ENCODE data around the gene NDUFA12. TPM values are rescaled to one million over a fixed set of nuclear protein-coding genes. Genes with fewer than 3 reads are reported as not detected.

Gene NDUFA12
- total RNA-seq, 1 donor from 2014 or later: 55.8 TPM

DNA sequence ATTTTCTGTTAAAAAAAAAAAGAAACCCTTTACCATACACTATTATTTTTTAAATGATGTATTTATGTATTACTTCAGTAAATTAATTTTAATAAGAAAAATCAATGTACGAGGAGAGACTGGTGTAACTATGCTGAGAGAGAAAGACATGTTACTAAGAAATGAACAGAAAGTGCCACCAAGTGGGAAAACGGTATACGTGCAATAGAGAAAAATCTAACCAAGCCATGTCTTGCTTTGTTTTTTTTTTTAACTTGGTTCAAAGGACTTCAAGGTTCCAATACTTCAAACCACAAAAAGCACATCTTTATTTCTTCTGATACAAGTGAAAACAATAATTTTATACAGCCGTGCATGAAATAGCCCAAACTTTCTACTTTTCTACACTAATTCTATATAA lies 22.9 kb downstream of the NDUFA12 start:
- DNase-seq: no peak

GRCh38 chr12:94979941-94980340 lies 23.6 kb downstream of the NDUFA12 start:
- no peak for DNase-seq

DNA sequence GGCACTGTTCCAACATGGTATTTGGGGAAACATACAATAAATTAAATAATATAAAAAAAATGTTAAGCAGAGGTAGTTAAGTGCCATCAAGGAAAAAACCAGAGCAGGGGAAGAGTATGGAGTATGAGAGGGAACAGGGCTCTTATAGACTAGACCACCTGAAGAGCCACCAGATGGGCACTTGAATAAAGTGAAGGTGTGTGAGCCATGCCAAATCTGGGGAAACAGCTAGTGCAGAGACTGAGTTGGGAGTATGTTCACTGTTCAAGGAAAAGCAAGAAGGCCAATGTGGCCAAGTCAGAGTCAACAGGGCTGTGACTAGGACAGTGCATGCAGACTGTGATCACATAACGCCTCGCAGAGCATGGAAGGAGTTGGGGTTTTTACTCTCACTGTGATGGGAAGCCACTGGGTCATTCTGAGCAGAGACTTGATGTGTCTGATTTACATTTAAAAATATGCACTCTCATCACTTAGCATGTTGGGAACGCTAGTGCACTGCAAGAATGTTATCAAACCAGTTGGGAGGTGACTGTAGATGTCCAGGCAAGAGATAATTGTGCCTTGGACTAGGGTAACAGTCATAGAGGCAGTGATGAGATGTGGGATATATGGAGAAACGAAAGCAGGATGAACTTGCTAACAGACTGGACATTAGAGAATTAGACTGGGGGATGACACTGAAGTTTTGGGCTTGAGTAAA lies 25.6 kb downstream of the NDUFA12 start:
- no peak for DNase-seq

GRCh38 chr12:94973221-94973620 lies 30.3 kb downstream of the NDUFA12 start:
- DNase-seq: no peak

- DNase-seq: no peak
These were observed 30.7 kb downstream of the NDUFA12 start for GRCh38 chr12:94972795-94973194.

DNA sequence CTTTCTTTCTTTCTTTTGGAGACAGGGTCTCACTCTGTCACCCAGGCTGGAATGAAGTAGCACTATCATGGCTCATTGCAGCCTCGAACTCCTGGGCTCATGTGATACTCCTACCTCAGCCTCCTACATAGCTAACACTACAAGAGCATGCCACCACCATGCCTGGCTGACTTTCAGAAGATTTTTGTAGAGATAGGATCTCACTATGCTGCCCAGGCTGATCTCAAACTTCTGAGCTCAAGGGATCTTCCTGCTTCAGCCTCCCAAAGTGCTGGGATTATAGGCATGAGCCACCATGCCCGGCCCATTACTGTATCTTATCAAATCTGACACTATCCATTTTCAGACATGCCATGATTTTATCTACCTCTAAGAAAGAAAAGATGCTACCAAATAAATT lies 31.6 kb downstream of the NDUFA12 start:
- DNase-seq: no peak

DNA sequence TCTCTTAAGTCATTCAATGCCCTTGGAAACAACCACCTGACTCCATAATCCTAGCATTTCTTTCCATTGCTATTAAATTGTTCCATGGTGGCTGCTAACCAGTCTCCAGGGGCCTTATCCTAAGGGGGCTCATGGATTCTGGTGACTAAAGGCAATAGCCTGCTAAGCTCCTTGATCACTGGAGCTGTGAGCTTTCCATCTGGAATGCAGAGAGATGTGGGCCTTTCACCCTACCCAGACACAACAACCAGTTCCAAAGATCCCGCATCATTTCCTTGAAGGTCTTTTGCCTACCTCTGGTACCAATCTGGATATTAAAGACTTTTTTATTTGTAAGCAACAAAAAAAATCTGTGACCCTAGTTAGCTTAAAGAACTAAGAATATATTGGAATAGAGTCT lies 32.9 kb downstream of the NDUFA12 start:
- no peak for DNase-seq

GRCh38 chr12:94969424-94969823 lies 34.1 kb downstream of the NDUFA12 start:
- no peak for DNase-seq

DNA sequence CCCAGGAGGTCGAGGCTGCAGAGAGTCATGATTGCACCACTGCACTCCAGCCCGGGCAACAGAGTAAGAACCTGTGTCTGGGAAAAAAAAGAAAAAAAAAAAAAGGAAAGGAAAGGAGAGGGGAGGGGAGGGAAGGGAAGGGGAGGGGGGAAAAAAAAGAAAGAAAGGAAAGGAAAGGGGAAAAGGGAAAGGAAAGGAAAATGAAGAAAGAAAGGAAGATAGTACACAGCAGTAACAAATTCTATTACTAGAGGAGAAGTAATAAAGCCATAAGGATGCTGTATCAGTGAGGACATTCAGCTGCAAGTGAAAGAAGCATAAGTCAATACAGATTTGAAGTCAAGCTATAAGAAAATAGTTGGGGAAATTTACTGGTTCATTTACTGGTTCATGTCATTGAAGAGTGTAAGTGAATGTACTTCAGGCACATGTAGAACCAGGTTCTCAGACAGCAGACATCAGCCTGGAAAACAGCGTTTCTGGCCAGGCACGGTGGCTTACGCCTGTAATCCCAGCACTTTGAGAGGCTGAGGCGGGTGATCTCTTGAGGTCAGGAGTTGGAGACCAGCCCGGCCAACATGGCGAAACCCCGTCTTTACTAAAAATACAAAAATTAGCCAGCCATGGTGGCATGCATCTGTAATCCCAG lies 37.4 kb downstream of the NDUFA12 start:
- DNase-seq: no peak

DNA sequence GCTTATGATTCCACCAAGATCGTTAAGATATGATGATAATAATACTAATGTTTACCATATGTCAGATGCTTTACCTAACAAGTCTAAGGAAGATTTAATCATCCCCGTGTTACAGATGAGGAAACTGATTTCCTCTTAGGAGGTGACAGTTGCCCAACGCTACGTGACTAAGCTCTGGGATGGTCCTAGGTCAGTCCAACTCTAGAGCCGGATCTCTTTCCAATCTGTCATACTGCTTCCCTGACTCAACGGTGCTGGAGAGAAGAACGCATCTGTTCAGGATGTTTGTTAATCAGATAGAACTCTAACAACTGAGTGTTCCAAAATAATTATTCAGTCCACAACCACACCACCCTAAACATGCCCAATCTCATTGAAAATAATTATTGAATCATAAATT lies 39.8 kb downstream of the NDUFA12 start:
- no peak for DNase-seq

DNA sequence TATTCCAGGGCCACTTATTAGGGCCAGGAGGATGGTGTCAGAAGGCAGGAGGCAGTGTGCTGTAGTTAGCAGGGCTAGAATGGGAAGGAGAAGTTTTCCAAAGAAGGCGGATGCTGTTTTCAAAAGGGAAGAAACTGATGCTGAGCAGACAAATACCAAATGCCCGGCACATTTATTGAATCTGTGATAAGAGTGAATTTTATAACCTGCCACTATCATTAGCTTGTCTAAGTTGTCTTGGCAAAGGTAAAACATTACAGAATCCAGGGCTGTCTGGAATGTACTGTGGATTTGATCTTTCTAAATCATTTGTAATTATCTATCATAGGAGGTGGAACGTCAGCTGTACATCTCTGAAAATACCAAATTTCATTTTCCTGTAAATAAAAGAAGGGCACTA lies 40.8 kb downstream of the NDUFA12 start:
- no peak for DNase-seq

- no peak for DNase-seq
These were observed 41.6 kb downstream of the NDUFA12 start for GRCh38 chr12:94961911-94962310.

- no peak for DNase-seq
These were observed 42.2 kb downstream of the NDUFA12 start for GRCh38 chr12:94961256-94961824.

GRCh38 chr12:94957006-94957405 lies 46.5 kb downstream of the NDUFA12 start:
- DNase-seq: no peak

DNA sequence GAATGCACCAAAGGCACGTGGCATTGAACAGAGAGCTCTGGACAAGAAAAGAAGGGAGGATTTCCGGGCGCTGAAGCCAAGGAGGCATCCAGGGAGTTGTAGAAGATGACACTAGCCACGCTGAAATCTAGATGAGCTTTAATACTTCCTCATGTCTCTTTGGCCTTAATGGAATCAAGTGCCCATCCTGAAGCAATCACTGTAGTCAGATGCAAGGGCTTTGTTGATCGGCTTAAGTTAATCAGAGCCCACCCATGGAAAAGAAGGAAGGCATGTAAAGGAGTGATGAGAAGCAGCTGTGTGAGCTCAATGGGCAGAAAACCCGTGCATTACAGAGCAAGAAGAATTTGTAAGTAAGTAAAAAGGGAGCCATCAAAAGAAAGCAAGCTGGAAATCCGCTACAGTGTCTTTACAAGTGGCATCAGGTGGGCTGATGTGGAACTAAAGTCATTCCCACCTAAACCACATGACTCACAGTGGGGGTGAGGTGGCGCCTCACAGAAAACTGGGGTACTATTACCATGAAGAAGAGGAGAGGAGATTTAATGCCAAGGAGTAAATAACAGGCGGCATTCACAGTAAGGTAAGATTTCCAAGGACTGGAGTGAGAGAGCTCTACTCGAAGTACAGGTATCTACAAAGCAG lies 48.4 kb downstream of the NDUFA12 start:
- DNase-seq: no peak

- no peak for DNase-seq
These were observed 49.3 kb downstream of the NDUFA12 start for GRCh38 chr12:94954029-94954685.

- DNase-seq: no peak
These were observed 51.2 kb downstream of the NDUFA12 start for GRCh38 chr12:94952325-94952724.

GRCh38 chr12:94951071-94951934 lies 52.2 kb downstream of the NDUFA12 start:
- no peak for DNase-seq

GRCh38 chr12:94948232-94948810 lies 55.2 kb downstream of the NDUFA12 start:
- DNase-seq: no peak

GRCh38 chr12:94942663-94943062 lies 60.8 kb downstream of the NDUFA12 start:
- no peak for DNase-seq

DNA sequence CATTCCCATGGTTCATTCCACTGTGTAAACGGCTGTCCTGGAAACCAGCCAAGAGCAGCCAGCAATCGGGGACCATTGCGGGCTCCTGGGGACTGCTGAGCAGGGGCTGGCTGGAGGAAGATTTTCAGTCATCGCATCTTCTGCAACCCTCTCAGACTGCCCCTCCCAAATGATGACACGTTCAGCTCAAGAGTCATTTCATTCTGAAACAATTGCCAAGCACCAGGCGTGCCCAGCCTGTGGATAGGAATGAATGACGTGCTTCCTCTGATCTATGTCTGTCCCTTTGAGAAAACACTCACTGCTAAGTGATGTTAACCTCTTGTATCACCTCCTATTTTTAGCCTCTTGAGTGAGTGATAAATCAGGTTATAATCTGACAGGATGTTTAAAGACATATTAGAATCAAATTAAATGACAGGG lies 62.0 kb downstream of the NDUFA12 start:
- no peak for DNase-seq

Measured in occipital lobe (tissue), 2 donors.